SK-N-SH (cell line): ENCODE data around the gene CNTD1. TPM values are rescaled to one million over a fixed set of nuclear protein-coding genes. Genes with fewer than 3 reads are reported as not detected.

Experiments
- CTCF ChIA-PET: fragments of 300-600, 350-600 bp; formaldehyde crosslinking; extraction: SDS; loops from one replicate; lab custom pipeline; 2021; lab: Yijun Ruan, JAX
- POLR2A ChIA-PET: fragments of 350-600 bp; sonication (Branson Sonifier 250); formaldehyde crosslinking; extraction: SDS; loops from one replicate; lab custom pipeline; 2020; ENCODE audit warnings: antibody characterized with exemption, inconsistent platforms; lab: Yijun Ruan, JAX
- DNase-seq: peaks from one replicate; pipeline ENCODE4 v3.0.0; 2012
- H2AFZ ChIP-seq: fragments of 200-600 bp; sonication (generic); 2 replicates; pipeline ENCODE4 v1.8.1; 2016; ENCODE audit warnings: antibody characterized with exemption, mild to moderate bottlenecking, low read depth
- H3F3A ChIP-seq: fragments of 200-600 bp; sonication (generic); replicated peaks from 2 replicates; pipeline ENCODE3; 2016; ENCODE audit warnings: antibody characterized with exemption, mild to moderate bottlenecking; ENCODE audit not compliant: insufficient read depth
- H3K27ac ChIP-seq, 2 experiments: fragments of 200-500 bp in 1 of 2; fragments of 200-600 bp in 1 of 2; sonication (Bioruptor generic) in 1 of 2; sonication (generic), shearing (Covaris generic) in 1 of 2; 2 replicates each; pipeline versions ENCODE4 v1.5.1 to v1.6.1; 2014 to 2016; ENCODE audit warnings: low read depth in 2 of 2, inconsistent platforms in 1 of 2, low read length in 1 of 2, mild to moderate bottlenecking in 1 of 2, mixed read lengths in 1 of 2
- H3K27me3 ChIP-seq: fragments of 200-600 bp; sonication (generic), shearing (Covaris generic); 2 replicates; pipeline ENCODE4 v1.6.1; 2016; ENCODE audit warnings: mixed run types; ENCODE audit not compliant: insufficient read depth
- H3K36me3 ChIP-seq, 2 experiments: fragments of 200-500 bp in 1 of 2; fragments of 200-600 bp in 1 of 2; sonication (Bioruptor generic) in 1 of 2; sonication (generic) in 1 of 2; replicated peaks in 1 of 2; 2 replicates each; pipeline versions ENCODE3 to v1.5.1; 2014 to 2016; ENCODE audit warnings: low read length in 1 of 2, mild to moderate bottlenecking in 1 of 2; ENCODE audit not compliant: insufficient read depth in 2 of 2, control insufficient read depth in 1 of 2
- H3K4me1 ChIP-seq, 2 experiments: fragments of 200-500 bp in 1 of 2; fragments of 200-600 bp in 1 of 2; sonication (Bioruptor generic) in 1 of 2; sonication (generic), shearing (Covaris generic) in 1 of 2; 2 replicates each; pipeline versions ENCODE4 v1.5.1 to v1.6.1; 2014 to 2016; ENCODE audit warnings: low read depth in 1 of 2, low read length in 1 of 2, mixed run types in 1 of 2; ENCODE audit not compliant: insufficient read depth in 2 of 2, control insufficient read depth in 1 of 2
- H3K4me2 ChIP-seq: fragments of 200-600 bp; sonication (generic), shearing (Covaris generic); 2 replicates; pipeline ENCODE4 v1.6.1; 2017; ENCODE audit warnings: mixed run types
- H3K4me3 ChIP-seq, 2 experiments: fragments of 200-500 bp in 1 of 2; fragments of 200-600 bp in 1 of 2; sonication (Bioruptor generic) in 1 of 2; sonication (generic), shearing (Covaris generic) in 1 of 2; 2 replicates each; pipeline versions ENCODE4 v1.5.1 to v1.8.1; 2014 to 2016; ENCODE audit warnings: low read depth in 2 of 2, inconsistent platforms in 1 of 2, low read length in 1 of 2, mild to moderate bottlenecking in 1 of 2, mixed read lengths in 1 of 2, moderate library complexity in 1 of 2
- H3K79me2 ChIP-seq: fragments of 200-600 bp; sonication (generic); 2 replicates; pipeline ENCODE4 v1.8.1; 2017; ENCODE audit warnings: mild to moderate bottlenecking; ENCODE audit not compliant: insufficient read depth
- H3K9ac ChIP-seq: fragments of 200-600 bp; sonication (generic); 2 replicates; pipeline ENCODE4 v1.6.1; 2017; ENCODE audit warnings: mixed run types
- H3K9me2 ChIP-seq: fragments of 200-600 bp; sonication (generic); 2 replicates; pipeline ENCODE4 v1.6.1; 2017; ENCODE audit warnings: mixed run types
- H3K9me3 ChIP-seq: fragments of 200-600 bp; sonication (generic); 2 replicates; pipeline ENCODE4 v1.6.1; 2017; ENCODE audit warnings: mixed run types, mild to moderate bottlenecking, moderate library complexity
- H4K20me1 ChIP-seq: fragments of 200-600 bp; sonication (generic); 2 replicates; pipeline ENCODE4 v1.6.1; 2017; ENCODE audit warnings: mild to moderate bottlenecking, mixed run types; ENCODE audit not compliant: insufficient read depth
- EP300 ChIP-seq, 2 experiments: IDR thresholded peaks; 2 replicates each; pipeline versions ENCODE4 v1.4.0 to v1.6.1; 2012; ENCODE audit warnings: borderline replicate concordance in 1 of 2, low read depth in 1 of 2, low read length in 1 of 2
- EZH2phosphoT487 ChIP-seq: fragments of 200-600 bp; sonication (generic); IDR thresholded peaks from 2 replicates; pipeline ENCODE4 v1.6.1; 2017; ENCODE audit warnings: low read depth, mixed run types, mild to moderate bottlenecking, antibody characterized with exemption, moderate library complexity, borderline replicate concordance
- FOSL2 ChIP-seq: IDR thresholded peaks from 2 replicates; pipeline ENCODE4 v1.4.0; 2012; ENCODE audit warnings: low read depth, mild to moderate bottlenecking, moderate library complexity, borderline replicate concordance
- GATA2 ChIP-seq: sonication (generic); formaldehyde crosslinking; IDR thresholded peaks from 2 replicates; pipeline ENCODE4 v1.5.0; 2020; ENCODE audit warnings: mild to moderate bottlenecking, missing genetic modification reagents
- JUND ChIP-seq: IDR thresholded peaks from 2 replicates; pipeline ENCODE4 v1.4.0; 2012
- MEF2A ChIP-seq: IDR thresholded peaks from 2 replicates; pipeline ENCODE4 v1.4.0; 2012; ENCODE audit warnings: low read depth, borderline replicate concordance
- SIN3A ChIP-seq: IDR thresholded peaks from 2 replicates; pipeline ENCODE4 v1.6.1; 2012; ENCODE audit warnings: low read depth, mild to moderate bottlenecking, low read length, moderate library complexity, borderline replicate concordance
- SMC3 ChIP-seq: IDR thresholded peaks from 2 replicates; pipeline ENCODE4 v1.6.1; 2012; ENCODE audit warnings: low read depth, low read length, improper control_type of control experiment
- ZBTB33 ChIP-seq: IDR thresholded peaks from 2 replicates; pipeline ENCODE4 v1.4.0; 2012; ENCODE audit warnings: low read depth, borderline replicate concordance
- WGBS: methylation state at CpG from one replicate; pipeline ENCODE4 v1.1.6; 2017; ENCODE audit warnings: low lambda C conversion rate; 5-methylcytosine and 5-hydroxymethylcytosine counted together
- polyA plus RNA-seq, 3 experiments: library from polyadenylated mRNA; depleted of rRNA; stranded (reverse); fragments of >200 nt; gene quantifications; 2 replicates each; pipeline ENCODE4 v1.2.3, GENCODE V29; 2012
- TF ChIP-seq, protein P1 (sequence below): IDR thresholded peaks from 2 replicates; pipeline ENCODE4 v1.4.0; 2012; ENCODE audit warnings: low read depth, borderline replicate concordance
- TF ChIP-seq, protein P2 (sequence below): IDR thresholded peaks from 2 replicates; pipeline ENCODE4; 2012

CNTD1 gene
- polyA plus RNA-seq, 1 of the 3 experiments (the other 2 are of a cell fraction) = not detected

DNA sequence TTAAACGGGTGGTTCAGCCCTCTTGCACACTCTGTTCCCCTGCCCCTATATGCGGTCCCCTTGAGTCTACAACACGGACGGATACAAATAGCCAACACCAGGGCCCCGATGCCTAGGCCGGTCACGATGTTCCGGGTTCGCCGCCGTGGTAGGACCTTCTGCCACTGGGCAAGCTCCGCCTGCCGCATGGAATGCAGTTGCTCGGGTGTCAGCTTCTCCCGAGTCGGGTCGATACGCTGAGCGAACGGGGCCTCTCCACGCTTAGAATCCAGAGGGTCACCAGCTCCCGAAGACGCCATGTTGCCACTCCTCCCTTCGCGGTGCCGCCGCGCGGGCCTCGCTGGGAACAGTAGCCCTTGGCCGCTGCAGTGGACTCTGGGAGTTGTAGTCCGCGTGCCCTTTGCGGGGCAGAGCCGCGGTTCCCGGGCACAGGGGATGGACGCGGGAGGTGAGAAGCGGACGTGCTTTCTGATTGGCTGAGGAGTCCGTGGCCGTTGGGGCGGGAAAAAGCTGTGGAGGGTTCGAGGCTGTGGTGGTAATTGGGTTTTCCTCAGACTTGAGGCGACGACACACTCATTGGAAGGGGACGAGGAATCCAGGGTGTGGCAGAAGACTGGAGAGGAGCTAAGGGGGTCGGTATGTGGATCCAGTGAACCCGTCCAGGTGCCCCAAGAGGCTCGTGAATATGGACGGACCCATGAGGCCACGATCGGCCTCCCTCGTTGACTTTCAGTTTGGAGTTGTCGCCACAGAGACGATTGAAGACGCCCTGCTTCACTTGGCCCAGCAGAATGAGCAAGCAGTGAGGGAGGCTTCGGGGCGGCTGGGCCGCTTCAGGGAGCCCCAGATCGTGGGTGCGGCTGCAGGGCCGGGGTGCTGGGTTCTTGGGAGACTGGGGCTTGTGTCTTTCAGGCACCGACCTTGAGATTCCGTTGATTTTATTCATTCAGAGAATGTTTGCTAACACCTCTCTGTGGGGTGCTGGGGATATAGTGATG lies at the start of gene CNTD1, which contains the start of gene COA3 (continued):
- no peak for TF ChIP-seq EZH2phosphoT487
- TF ChIP-seq SIN3A = peak; percentile 78
- TF ChIP-seq, protein P1, sequence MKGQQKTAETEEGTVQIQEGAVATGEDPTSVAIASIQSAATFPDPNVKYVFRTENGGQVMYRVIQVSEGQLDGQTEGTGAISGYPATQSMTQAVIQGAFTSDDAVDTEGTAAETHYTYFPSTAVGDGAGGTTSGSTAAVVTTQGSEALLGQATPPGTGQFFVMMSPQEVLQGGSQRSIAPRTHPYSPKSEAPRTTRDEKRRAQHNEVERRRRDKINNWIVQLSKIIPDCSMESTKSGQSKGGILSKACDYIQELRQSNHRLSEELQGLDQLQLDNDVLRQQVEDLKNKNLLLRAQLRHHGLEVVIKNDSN = no peak
- no peak for TF ChIP-seq JUND
- TF ChIP-seq SMC3 = no peak
- TF ChIP-seq GATA2 (CRISPR knock-in tag) = no peak
- TF ChIP-seq ZBTB33 = peak; percentile 49; the same call in 1 of the 2 replicates
- no peak for TF ChIP-seq EP300 (IDR thresholded peaks at IDR 0.05; ENCODE audit: borderline replicate concordance in 1 of 2, low read depth in 1 of 2, low read length in 1 of 2)
- TF ChIP-seq, protein P2, sequence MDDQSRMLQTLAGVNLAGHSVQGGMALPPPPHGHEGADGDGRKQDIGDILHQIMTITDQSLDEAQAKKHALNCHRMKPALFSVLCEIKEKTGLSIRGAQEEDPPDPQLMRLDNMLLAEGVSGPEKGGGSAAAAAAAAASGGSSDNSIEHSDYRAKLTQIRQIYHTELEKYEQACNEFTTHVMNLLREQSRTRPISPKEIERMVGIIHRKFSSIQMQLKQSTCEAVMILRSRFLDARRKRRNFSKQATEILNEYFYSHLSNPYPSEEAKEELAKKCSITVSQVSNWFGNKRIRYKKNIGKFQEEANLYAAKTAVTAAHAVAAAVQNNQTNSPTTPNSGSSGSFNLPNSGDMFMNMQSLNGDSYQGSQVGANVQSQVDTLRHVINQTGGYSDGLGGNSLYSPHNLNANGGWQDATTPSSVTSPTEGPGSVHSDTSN = no peak

GRCh38 chr17:42748908-42749798 lies 49.5 kb upstream of the CNTD1 start:
- ChIA-PET POLR2A (interaction anchor here (1.1 kb wide), 1 partner anchor 11 kb away, joined by 4 read pairs; the partner anchor contains the start of gene RAMP2), CTCF (interaction anchor here (1.9 to 4.8 kb wide), 2 partner anchors 14 to 171 kb away, joined by 7 to 37 read pairs; partner anchors contain the start of gene PSMC3IP)

More at GRCh38 chr17:42748908-42749798, 49.5 kb upstream of the CNTD1 start:
- Histone ChIP-seq H3K9ac (no peak overlapping the region), H4K20me1 (no peaks in the 10 kb centered on the region), H3K9me3 (no peaks in the 10 kb centered on the region), H2AFZ (no peak overlapping the region), H3K4me1 (peaks cover 0 to 4% of the 10 kb centered on the region in 2 experiments; a peak in 1 of 4 replicates), H3K27me3 (peaks cover 8% of the 10 kb centered on the region; the same call in 1 of the 2 replicates), H3K36me3 (no peaks in the 10 kb centered on the region), H3K27ac (no peak overlapping the region)
- DNase-seq = no peak
- TF ChIP-seq SIN3A = no peak
- TF ChIP-seq, protein P2 = no peak
- TF ChIP-seq FOSL2 = no peak
- TF ChIP-seq MEF2A = no peak
- TF ChIP-seq, all 33 proteins: peak for 0
- H3F3A ChIP-seq = peaks cover 3% of the 10 kb centered on the region
- WGBS = 79% methylated on average over 11 of the region's 11 CpGs
- no peak overlapping the region for H3K4me2 ChIP-seq
- H3K9me2 ChIP-seq = no peaks in the 10 kb centered on the region
- peaks cover 3% of the 10 kb centered on the region; the same call in 1 of the 2 replicates for H3K79me2 ChIP-seq
- H3K4me3 ChIP-seq = no peak overlapping the region
